Osteoblast (primary cell): ENCODE data around the gene B3GALT6. TPM values are rescaled to one million over a fixed set of nuclear protein-coding genes. Genes with fewer than 3 reads are reported as not detected.
A peak's percentile ranks its signal among the peaks of the same experiment; 100 is the strongest.

ENCODE experiments used
- DNase-seq: peaks from one replicate; pipeline ENCODE4 v3.0.0; 2011; ENCODE audit warnings: low spot score, mixed read lengths; ENCODE audit not compliant: insufficient read length; ENCODE audit errors: missing footprints
- H2AFZ ChIP-seq: 2 replicates; pipeline ENCODE4 v1.6.0; 2011; ENCODE audit warnings: mild to moderate bottlenecking, low read length
- H3K27ac ChIP-seq: 2 replicates; pipeline ENCODE4 v1.5.1; 2011; ENCODE audit warnings: mild to moderate bottlenecking, low read depth, low read length, moderate library complexity
- H3K27me3 ChIP-seq: 2 replicates; pipeline ENCODE4 v1.6.0; 2012; ENCODE audit warnings: mild to moderate bottlenecking, control low read depth, inconsistent platforms, low read length, moderate library complexity; ENCODE audit not compliant: insufficient read depth
- H3K36me3 ChIP-seq: 2 replicates; pipeline ENCODE4 v1.5.1; 2011; ENCODE audit warnings: mild to moderate bottlenecking, low read length, control low read depth, moderate library complexity; ENCODE audit not compliant: insufficient read depth
- H3K4me1 ChIP-seq: 2 replicates; pipeline ENCODE4 v1.5.1; 2011; ENCODE audit warnings: mild to moderate bottlenecking, low read length, control low read depth, moderate library complexity; ENCODE audit not compliant: insufficient read depth
- H3K4me2 ChIP-seq: 2 replicates; pipeline ENCODE4 v1.6.0; 2011; ENCODE audit warnings: mild to moderate bottlenecking, low read length; ENCODE audit not compliant: insufficient read depth
- H3K4me3 ChIP-seq: fragments of 200-600 bp; sonication (generic); 3 replicates; pipeline ENCODE4 v1.5.1; 2012; ENCODE audit warnings: mild to moderate bottlenecking, low read length, inconsistent platforms; ENCODE audit not compliant: insufficient read depth
- H3K79me2 ChIP-seq: 2 replicates; pipeline ENCODE4 v1.6.0; 2012; ENCODE audit warnings: mild to moderate bottlenecking, low read length, control low read depth, inconsistent platforms; ENCODE audit not compliant: insufficient read depth
- H3K9me3 ChIP-seq: 2 replicates; pipeline ENCODE4 v1.5.1; 2011; ENCODE audit warnings: low read depth, low read length, control low read depth
- H4K20me1 ChIP-seq: 2 replicates; pipeline ENCODE4 v1.6.0; 2012; ENCODE audit warnings: mild to moderate bottlenecking, low read length, control low read depth; ENCODE audit not compliant: insufficient read depth
- total RNA-seq: library from RNA; depleted of rRNA; stranded (reverse); fragments of >200 nt; gene quantifications from 2 replicates; pipeline ENCODE4 v1.2.3, GENCODE V29; 2012
- TF ChIP-seq, protein P1 (sequence below): IDR thresholded peaks from 2 replicates; pipeline ENCODE4 v1.5.1; 2011; ENCODE audit warnings: mild to moderate bottlenecking, low read depth, low read length, moderate library complexity; ENCODE audit errors: extremely low read depth

B3GALT6 gene
- total RNA-seq, 1 donor, result 29.7 TPM

DNA sequence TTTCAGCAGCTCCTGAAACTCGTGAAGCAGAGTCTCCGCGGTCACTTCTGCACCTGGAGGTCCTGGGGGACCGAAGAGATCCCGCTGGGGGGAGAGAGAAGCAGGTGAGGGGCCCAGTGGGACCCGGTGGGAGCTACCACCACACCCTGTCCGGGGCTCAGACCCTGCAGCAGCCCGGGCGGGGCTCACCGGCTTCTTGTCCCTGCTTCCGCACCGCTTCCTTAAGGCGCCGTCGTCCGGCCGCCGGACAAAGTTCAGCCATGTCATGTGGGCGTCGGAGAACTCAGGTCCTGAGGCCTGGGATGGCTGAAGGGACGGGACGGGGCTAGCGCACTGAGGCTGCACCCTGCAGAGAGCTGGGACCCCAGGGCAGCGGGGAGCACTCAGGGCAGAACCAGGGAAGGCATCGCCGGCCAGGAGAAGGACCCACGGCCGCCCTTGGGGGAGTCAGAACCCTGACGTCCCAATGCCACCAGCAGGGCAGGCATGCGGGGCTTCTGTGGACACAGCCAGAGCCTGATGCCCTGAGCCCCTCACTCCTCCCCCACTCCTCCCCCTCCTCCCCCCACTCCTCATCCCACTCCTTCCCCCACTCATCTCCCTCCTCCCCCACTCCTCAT lies 12.3 kb downstream of the B3GALT6 start:
- H3K4me1 ChIP-seq, result no peaks in the 10 kb centered on the region
- H3K9me3 ChIP-seq, result no peaks in the 10 kb centered on the region
- no peaks in the 10 kb centered on the region for H3K36me3 ChIP-seq
- no peak overlapping the region for H3K4me3 ChIP-seq
- DNase-seq, result peak; percentile 81
- H3K79me2 ChIP-seq, result no peaks in the 10 kb centered on the region
- no peak overlapping the region for H3K27ac ChIP-seq
- H3K4me2 ChIP-seq, result no peak overlapping the region
- peaks cover 4% of the 10 kb centered on the region for H3K27me3 ChIP-seq
- TF ChIP-seq, protein P1, sequence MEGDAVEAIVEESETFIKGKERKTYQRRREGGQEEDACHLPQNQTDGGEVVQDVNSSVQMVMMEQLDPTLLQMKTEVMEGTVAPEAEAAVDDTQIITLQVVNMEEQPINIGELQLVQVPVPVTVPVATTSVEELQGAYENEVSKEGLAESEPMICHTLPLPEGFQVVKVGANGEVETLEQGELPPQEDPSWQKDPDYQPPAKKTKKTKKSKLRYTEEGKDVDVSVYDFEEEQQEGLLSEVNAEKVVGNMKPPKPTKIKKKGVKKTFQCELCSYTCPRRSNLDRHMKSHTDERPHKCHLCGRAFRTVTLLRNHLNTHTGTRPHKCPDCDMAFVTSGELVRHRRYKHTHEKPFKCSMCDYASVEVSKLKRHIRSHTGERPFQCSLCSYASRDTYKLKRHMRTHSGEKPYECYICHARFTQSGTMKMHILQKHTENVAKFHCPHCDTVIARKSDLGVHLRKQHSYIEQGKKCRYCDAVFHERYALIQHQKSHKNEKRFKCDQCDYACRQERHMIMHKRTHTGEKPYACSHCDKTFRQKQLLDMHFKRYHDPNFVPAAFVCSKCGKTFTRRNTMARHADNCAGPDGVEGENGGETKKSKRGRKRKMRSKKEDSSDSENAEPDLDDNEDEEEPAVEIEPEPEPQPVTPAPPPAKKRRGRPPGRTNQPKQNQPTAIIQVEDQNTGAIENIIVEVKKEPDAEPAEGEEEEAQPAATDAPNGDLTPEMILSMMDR, result no peak
- no peak overlapping the region for H2AFZ ChIP-seq
- H4K20me1 ChIP-seq, result peaks cover 6% of the 10 kb centered on the region

DNA sequence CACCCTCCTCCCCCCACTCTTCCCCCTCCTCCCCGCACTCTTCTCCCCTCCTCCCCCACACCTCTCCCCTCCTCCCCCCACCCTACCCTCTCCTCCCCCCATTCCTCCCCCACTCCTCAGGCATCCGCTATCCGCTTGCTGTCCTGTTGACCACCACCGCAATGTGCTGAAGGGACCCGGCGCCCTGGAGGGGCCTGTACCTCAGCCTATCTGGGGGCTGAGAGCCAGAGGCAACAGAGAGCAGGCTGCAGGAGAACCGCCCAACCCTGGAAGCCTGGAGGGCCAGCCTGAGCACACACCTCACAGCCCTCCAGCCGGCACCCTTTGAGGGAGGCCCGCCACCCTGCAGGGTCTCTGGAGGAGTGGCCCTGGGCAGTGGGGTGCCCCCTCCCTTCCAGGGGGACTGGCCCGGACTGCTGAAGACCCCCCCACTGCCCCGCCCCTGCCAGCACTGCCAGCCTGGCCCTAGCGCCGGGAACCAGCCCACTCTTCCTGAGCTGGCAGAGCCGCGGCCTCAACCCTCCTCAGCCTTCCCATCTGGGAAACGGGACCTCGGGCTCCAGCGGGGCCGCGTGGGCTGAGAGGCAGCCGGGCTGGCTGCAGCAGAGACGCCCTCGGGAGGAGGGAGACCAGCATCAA lies 13.3 kb downstream of the B3GALT6 start:
- Histone ChIP-seq H3K4me3 (no peak overlapping the region), H3K9me3 (no peaks in the 10 kb centered on the region), H3K27me3 (no peaks in the 10 kb centered on the region), H3K4me2 (no peak overlapping the region), H3K27ac (no peak overlapping the region), H3K4me1 (no peaks in the 10 kb centered on the region), H2AFZ (no peak overlapping the region), H3K36me3 (no peaks in the 10 kb centered on the region), H4K20me1 (peaks cover 6% of the 10 kb centered on the region), H3K79me2 (no peaks in the 10 kb centered on the region)
- TF ChIP-seq, protein P1, result no peak
- DNase-seq, result peak; percentile 88

DNA sequence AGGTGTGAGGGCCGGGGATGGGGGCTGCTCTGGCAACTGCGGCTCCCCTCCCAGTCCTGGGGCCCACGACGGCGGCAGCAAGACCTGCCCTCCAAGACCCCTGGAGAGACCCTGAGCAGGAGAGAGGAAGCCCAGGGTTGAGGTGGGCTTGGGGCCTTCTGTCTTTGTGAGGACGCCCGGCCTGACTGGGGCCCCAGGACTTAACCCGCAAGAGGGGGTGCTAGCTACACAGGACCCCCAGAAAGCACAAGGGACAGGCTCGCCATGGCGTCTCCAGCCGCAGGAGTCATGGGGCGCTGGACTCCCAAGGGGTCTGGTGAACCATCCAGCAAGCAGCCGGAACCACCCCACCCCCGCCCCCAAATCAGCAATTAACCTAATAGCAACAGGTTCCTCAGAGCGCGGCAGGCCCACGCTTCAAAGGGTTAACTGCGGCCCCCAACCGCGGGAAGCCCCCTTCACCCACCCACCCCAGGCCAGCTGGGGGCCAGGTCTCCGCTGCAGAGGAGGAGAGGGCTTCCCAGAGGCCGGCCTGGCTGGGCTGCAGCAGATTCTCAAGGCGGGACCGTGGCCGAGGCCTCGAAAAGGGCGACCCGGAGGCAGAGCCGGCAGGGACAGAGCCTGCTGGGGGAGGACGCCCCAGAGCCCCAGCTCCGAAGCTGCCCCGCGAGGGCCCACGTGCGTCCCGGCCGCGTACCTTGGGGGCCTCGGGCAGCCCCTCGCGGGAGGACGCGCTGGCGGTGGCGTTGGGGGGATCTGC lies 14.0 kb downstream of the B3GALT6 start:
- H3K36me3 ChIP-seq, result no peaks in the 10 kb centered on the region
- H3K27ac ChIP-seq, result no peak overlapping the region
- H3K4me1 ChIP-seq, result no peaks in the 10 kb centered on the region
- no peak overlapping the region for H2AFZ ChIP-seq
- DNase-seq, result peak; percentile 90
- peaks cover 6% of the 10 kb centered on the region for H4K20me1 ChIP-seq
- H3K4me3 ChIP-seq, result no peak overlapping the region
- H3K27me3 ChIP-seq, result no peaks in the 10 kb centered on the region
- TF ChIP-seq, protein P1, result no peak
- no peaks in the 10 kb centered on the region for H3K79me2 ChIP-seq
- H3K4me2 ChIP-seq, result no peak overlapping the region
- H3K9me3 ChIP-seq, result no peaks in the 10 kb centered on the region
